Memory B cell (primary cell): Measurements from ENCODE around the gene NECTIN1.

Experiments used
- ATAC-seq: fragments of 150-1000 bp; cut with Tn5 transposase; 2 replicates; pipeline ENCODE4 v1.10.0; 2021; ENCODE audit warnings: low read depth, mild to moderate bottlenecking, moderate library complexity
- DNase-seq, 2 donors: peaks; one replicate each; pipeline ENCODE4 v3.0.0; 2022; ENCODE audit warnings: low spot score in 2 of 2
- H3K27ac Mint-ChIP-seq: one replicate; pipeline ENCODE4 v1.8.0; 2022; ENCODE audit warnings: mild to moderate bottlenecking, moderate library complexity, mixed read lengths
- H3K27me3 Mint-ChIP-seq: one replicate; pipeline ENCODE4 v1.8.0; 2022; ENCODE audit warnings: mixed read lengths
- H3K36me3 Mint-ChIP-seq: one replicate; pipeline ENCODE4 v1.8.0; 2022; ENCODE audit warnings: mild to moderate bottlenecking, mixed read lengths
- H3K4me1 Mint-ChIP-seq: one replicate; pipeline ENCODE4 v1.8.0; 2022; ENCODE audit warnings: mixed read lengths
- H3K4me3 Mint-ChIP-seq: one replicate; pipeline ENCODE4 v1.8.0; 2022; ENCODE audit warnings: mild to moderate bottlenecking, moderate library complexity, mixed read lengths
- H3K9me3 Mint-ChIP-seq: one replicate; pipeline ENCODE4 v1.8.0; 2022; ENCODE audit warnings: mixed read lengths

Gene NECTIN1

GRCh38 chr11:119708384-119708783, 20.6 kb downstream of the NECTIN1 start:
- no peak for DNase-seq
- Mint-ChIP-seq H3K27ac (no peak overlapping the region), H3K4me1 (no peaks in the 10 kb centered on the region), H3K36me3 (no peaks in the 10 kb centered on the region), H3K9me3 (no peaks in the 10 kb centered on the region), H3K27me3 (peaks cover 20% of the 10 kb centered on the region), H3K4me3 (no peak overlapping the region)
- no peak for ATAC-seq

- ATAC-seq (no peak), DNase-seq (no peak)
- Mint-ChIP-seq H3K27me3 (peaks cover 20% of the 10 kb centered on the region), H3K27ac (no peak overlapping the region), H3K4me3 (no peak overlapping the region), H3K9me3 (no peaks in the 10 kb centered on the region), H3K36me3 (no peaks in the 10 kb centered on the region), H3K4me1 (no peaks in the 10 kb centered on the region)
Measured at GRCh38 chr11:119706887-119707286, 22.1 kb downstream of the NECTIN1 start.

GRCh38 chr11:119706029-119706428, 23.0 kb downstream of the NECTIN1 start:
- H3K4me3 Mint-ChIP-seq = no peak overlapping the region
- no peaks in the 10 kb centered on the region for H3K36me3 Mint-ChIP-seq
- no peak overlapping the region for H3K27ac Mint-ChIP-seq
- H3K4me1 Mint-ChIP-seq = no peaks in the 10 kb centered on the region
- H3K27me3 Mint-ChIP-seq = peaks cover 20% of the 10 kb centered on the region
- ATAC-seq (no peak), DNase-seq (no peak)
- no peaks in the 10 kb centered on the region for H3K9me3 Mint-ChIP-seq

- no peak for ATAC-seq
- no peaks in the 10 kb centered on the region for H3K36me3 Mint-ChIP-seq
- no peak overlapping the region for H3K4me3 Mint-ChIP-seq
Measured at GRCh38 chr11:119705362-119705761, 23.6 kb downstream of the NECTIN1 start.

GRCh38 chr11:119704849-119705248, 24.2 kb downstream of the NECTIN1 start:
- no peak overlapping the region for H3K4me3 Mint-ChIP-seq
- DNase-seq (no peak), ATAC-seq (no peak)
- H3K36me3 Mint-ChIP-seq = no peaks in the 10 kb centered on the region
- peaks cover 13% of the 10 kb centered on the region for H3K27me3 Mint-ChIP-seq
- no peaks in the 10 kb centered on the region for H3K4me1 Mint-ChIP-seq
- H3K9me3 Mint-ChIP-seq = no peaks in the 10 kb centered on the region
- H3K27ac Mint-ChIP-seq = no peak overlapping the region

More at GRCh38 chr11:119705362-119705761, 23.6 kb downstream of the NECTIN1 start:
- no peaks in the 10 kb centered on the region for H3K4me1 Mint-ChIP-seq
- peaks cover 15% of the 10 kb centered on the region for H3K27me3 Mint-ChIP-seq
- DNase-seq = no peak
- no peak overlapping the region for H3K27ac Mint-ChIP-seq
- no peaks in the 10 kb centered on the region for H3K9me3 Mint-ChIP-seq

- DNase-seq (no peak), ATAC-seq (no peak)
- H3K27ac Mint-ChIP-seq = no peak overlapping the region
- no peaks in the 10 kb centered on the region for H3K27me3 Mint-ChIP-seq
- H3K9me3 Mint-ChIP-seq = no peaks in the 10 kb centered on the region
- H3K4me3 Mint-ChIP-seq = no peak overlapping the region
- H3K4me1 Mint-ChIP-seq = no peaks in the 10 kb centered on the region
- no peaks in the 10 kb centered on the region for H3K36me3 Mint-ChIP-seq
Measured at GRCh38 chr11:119701591-119702549, 27.1 kb downstream of the NECTIN1 start.

GRCh38 chr11:119700536-119701346, 28.3 kb downstream of the NECTIN1 start:
- H3K9me3 Mint-ChIP-seq = no peaks in the 10 kb centered on the region
- DNase-seq = no peak
- H3K36me3 Mint-ChIP-seq = no peaks in the 10 kb centered on the region
- no peaks in the 10 kb centered on the region for H3K4me1 Mint-ChIP-seq
- no peak for ATAC-seq
- no peak overlapping the region for H3K4me3 Mint-ChIP-seq
- H3K27me3 Mint-ChIP-seq = no peaks in the 10 kb centered on the region
- no peak overlapping the region for H3K27ac Mint-ChIP-seq

- no peak for ATAC-seq
- no peak for DNase-seq
- Mint-ChIP-seq H3K36me3 (no peaks in the 10 kb centered on the region), H3K9me3 (no peaks in the 10 kb centered on the region), H3K27ac (no peak overlapping the region), H3K4me1 (no peaks in the 10 kb centered on the region), H3K4me3 (no peak overlapping the region), H3K27me3 (peaks cover 2% of the 10 kb centered on the region)
Measured at GRCh38 chr11:119700030-119700429, 29.0 kb downstream of the NECTIN1 start.

- no peak overlapping the region for H3K4me3 Mint-ChIP-seq
- ATAC-seq (no peak), DNase-seq (no peak)
- no peaks in the 10 kb centered on the region for H3K36me3 Mint-ChIP-seq
- no peaks in the 10 kb centered on the region for H3K4me1 Mint-ChIP-seq
- no peaks in the 10 kb centered on the region for H3K9me3 Mint-ChIP-seq
- H3K27me3 Mint-ChIP-seq = peaks cover 2% of the 10 kb centered on the region
- no peak overlapping the region for H3K27ac Mint-ChIP-seq
Measured at GRCh38 chr11:119699227-119699626, 29.8 kb downstream of the NECTIN1 start.

GRCh38 chr11:119697882-119698281, 31.1 kb downstream of the NECTIN1 start:
- H3K27me3 Mint-ChIP-seq = peaks cover 5% of the 10 kb centered on the region
- no peak for DNase-seq
- H3K27ac Mint-ChIP-seq = no peak overlapping the region

GRCh38 chr11:119697445-119697844, 31.6 kb downstream of the NECTIN1 start:
- no peak for DNase-seq
- Mint-ChIP-seq H3K36me3 (no peaks in the 10 kb centered on the region), H3K27me3 (peaks cover 5% of the 10 kb centered on the region), H3K4me1 (no peaks in the 10 kb centered on the region), H3K4me3 (no peak overlapping the region), H3K9me3 (no peaks in the 10 kb centered on the region), H3K27ac (no peak overlapping the region)
- ATAC-seq = no peak

More at GRCh38 chr11:119697882-119698281, 31.1 kb downstream of the NECTIN1 start:
- no peaks in the 10 kb centered on the region for H3K9me3 Mint-ChIP-seq
- no peaks in the 10 kb centered on the region for H3K4me1 Mint-ChIP-seq
- no peak overlapping the region for H3K4me3 Mint-ChIP-seq
- no peak for ATAC-seq
- no peaks in the 10 kb centered on the region for H3K36me3 Mint-ChIP-seq

GRCh38 chr11:119696378-119697222, 32.4 kb downstream of the NECTIN1 start:
- Mint-ChIP-seq H3K36me3 (no peaks in the 10 kb centered on the region), H3K27me3 (peaks cover 5% of the 10 kb centered on the region), H3K27ac (no peak overlapping the region), H3K9me3 (no peaks in the 10 kb centered on the region), H3K4me3 (no peak overlapping the region), H3K4me1 (no peaks in the 10 kb centered on the region)
- ATAC-seq = no peak
- DNase-seq = no peak

- Mint-ChIP-seq H3K36me3 (no peaks in the 10 kb centered on the region), H3K9me3 (no peaks in the 10 kb centered on the region), H3K4me3 (no peak overlapping the region), H3K4me1 (no peaks in the 10 kb centered on the region), H3K27me3 (peaks cover 5% of the 10 kb centered on the region), H3K27ac (no peak overlapping the region)
- ATAC-seq (no peak), DNase-seq (no peak)
Measured at GRCh38 chr11:119694334-119694733, 34.7 kb downstream of the NECTIN1 start.
